A549 (cell line): ENCODE data around the gene ITPRID2.

Source experiments
- CEBPB ChIP-seq, 2 experiments: fragments of >200 bp in 1 of 2; sonication (Bioruptor Twin) in 1 of 2; formaldehyde crosslinking in 1 of 2; IDR thresholded peaks; 2 replicates each; pipeline ENCODE4 v1.6.1; 2012 to 2016
- POLR2A ChIP-seq: IDR thresholded peaks from 2 replicates; pipeline ENCODE4 v1.6.1; 2012; ENCODE audit warnings: mild to moderate bottlenecking, low read length
- RCOR1 ChIP-seq: fragments of 150-350 bp; IDR thresholded peaks from 2 replicates; pipeline ENCODE4 v1.6.1; 2014; ENCODE audit warnings: antibody characterized with exemption, low read length, low read depth

DNA sequence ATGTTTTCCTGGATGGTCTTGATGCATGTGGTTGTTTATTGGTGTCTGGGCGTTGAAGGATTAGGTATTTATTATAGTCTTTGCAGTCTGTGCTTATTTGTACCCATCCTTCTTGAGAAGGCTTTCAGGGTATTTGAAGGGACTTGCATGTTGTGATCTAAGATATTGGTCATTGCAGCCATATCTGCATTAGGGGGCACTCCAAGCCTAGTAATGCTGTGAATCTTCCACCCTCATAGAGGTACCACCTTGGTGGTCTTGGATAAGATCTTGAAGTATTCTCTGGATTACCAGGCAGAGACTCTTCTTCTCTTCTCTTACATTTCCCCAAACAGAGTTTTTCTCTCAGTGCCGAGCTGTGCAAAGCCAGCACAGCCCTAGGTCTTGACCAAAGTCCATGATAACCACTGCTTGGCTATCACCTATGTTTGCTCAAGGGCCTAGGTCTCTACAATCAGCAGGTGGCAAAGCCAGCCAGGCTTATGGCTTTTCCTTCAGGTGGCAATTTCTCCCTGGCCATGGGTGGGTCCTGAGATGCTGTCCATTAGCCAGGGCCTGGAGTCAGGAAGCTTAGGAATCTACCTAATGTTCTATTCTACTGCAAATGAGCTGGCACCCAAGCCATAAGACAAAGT lies 78.7 kb downstream of the ITPRID2 start:
- no peak for TF ChIP-seq POLR2A
- no peak for TF ChIP-seq RCOR1
- no peak for TF ChIP-seq CEBPB (IDR thresholded peaks at IDR 0.05)
